ENCODE results near the gene ENPP6.

The ENPP6 gene

GRCh38 chr4:184217634-184218033, at the start of gene ENPP6:
TSS of gene ENPP6 (minus strand) at chr4:184217873. CDS start at chr4:184217819, 54 bp downstream.
- no peak for TF ChIP-seq CTCF (IDR thresholded peaks at IDR 0.05; ENCODE audit: low read depth, low read length)
- DNase-seq (ENCODE audit: extremely low read depth, low read depth) = no peak

- no peak for DNase-seq (ENCODE audit: extremely low read depth, low read depth)
- no peak for TF ChIP-seq CTCF (IDR thresholded peaks at IDR 0.05; ENCODE audit: low read depth, low read length)
Measured at GRCh38 chr4:184267206-184267608, 49.5 kb upstream of the ENPP6 start.

GRCh38 chr4:184265546-184266351, 48.1 kb upstream of the ENPP6 start:
- DNase-seq (ENCODE audit: extremely low read depth, low read depth) = no peak
- no peak for TF ChIP-seq CTCF (IDR thresholded peaks at IDR 0.05; ENCODE audit: low read depth, low read length)

GRCh38 chr4:184263910-184264732, 46.4 kb upstream of the ENPP6 start:
- DNase-seq (ENCODE audit: extremely low read depth, low read depth) = peak; percentile 78
- TF ChIP-seq CTCF (IDR thresholded peaks at IDR 0.05; ENCODE audit: low read depth, low read length) = peak; percentile 77

- no peak for TF ChIP-seq CTCF (IDR thresholded peaks at IDR 0.05; ENCODE audit: low read depth, low read length)
- DNase-seq (ENCODE audit: extremely low read depth, low read depth) = no peak
Measured at GRCh38 chr4:184263461-184263860, 45.8 kb upstream of the ENPP6 start.

- no peak for TF ChIP-seq CTCF (IDR thresholded peaks at IDR 0.05; ENCODE audit: low read depth, low read length)
- no peak for DNase-seq (ENCODE audit: extremely low read depth, low read depth)
Measured at GRCh38 chr4:184262901-184263300, 45.2 kb upstream of the ENPP6 start.

GRCh38 chr4:184261246-184261645, 43.6 kb upstream of the ENPP6 start:
- TF ChIP-seq CTCF (IDR thresholded peaks at IDR 0.05; ENCODE audit: low read depth, low read length) = no peak
- no peak for DNase-seq (ENCODE audit: extremely low read depth, low read depth)

Data from AG09319 (cell line).